HG02798 (cell line): ENCODE results near the gene HTR6.
"Not testable (repeated sequence)": the region's sequence is repeated elsewhere in the genome, so short reads cannot be mapped to it uniquely, and the experiment has no call there.

Experiments used
- ATAC-seq: cut with Tn5 transposase; IDR thresholded peaks from one replicate; pipeline ENCODE4 v1.9.1; 2021; ENCODE audit warnings: mild to moderate bottlenecking; ENCODE audit not compliant: unreplicated experiment, poor library complexity

HTR6 gene

GRCh38 chr1:19664453-19665185 lies at the start of gene HTR6:
Gene HTR6, plus strand, starts transcription at chr1:19664875. Its CDS starts 879 bp downstream, at chr1:19665754.
- no peak for ATAC-seq

- ATAC-seq, result no peak
These were observed 49.2 kb upstream of the HTR6 start for GRCh38 chr1:19615438-19615837.

- no peak for ATAC-seq
These were observed 48.2 kb upstream of the HTR6 start for GRCh38 chr1:19616489-19616888.

GRCh38 chr1:19617376-19617775 lies 47.3 kb upstream of the HTR6 start:
- no peak for ATAC-seq

GRCh38 chr1:19618428-19618827 lies 46.2 kb upstream of the HTR6 start:
- no peak for ATAC-seq

GRCh38 chr1:19619697-19620384 lies 44.8 kb upstream of the HTR6 start:
- ATAC-seq, result no peak

- no peak for ATAC-seq
These were observed 43.9 kb upstream of the HTR6 start for GRCh38 chr1:19620786-19621185.

- ATAC-seq, result no peak
These were observed 43.3 kb upstream of the HTR6 start for GRCh38 chr1:19621274-19621950.

- ATAC-seq, result no peak
These were observed 42.5 kb upstream of the HTR6 start for GRCh38 chr1:19622204-19622603.

GRCh38 chr1:19623523-19623922 lies 41.2 kb upstream of the HTR6 start:
- no peak for ATAC-seq

- ATAC-seq, result no peak
These were observed 39.3 kb upstream of the HTR6 start for GRCh38 chr1:19625291-19625937.

GRCh38 chr1:19628879-19629278 lies 35.8 kb upstream of the HTR6 start:
- no peak for ATAC-seq

- no peak for ATAC-seq
These were observed 35.3 kb upstream of the HTR6 start for GRCh38 chr1:19629357-19629756.

GRCh38 chr1:19630192-19630591 lies 34.5 kb upstream of the HTR6 start:
- ATAC-seq, result not testable (repeated sequence)

GRCh38 chr1:19630720-19631395 lies 33.8 kb upstream of the HTR6 start:
- ATAC-seq, result no peak

- no peak for ATAC-seq
These were observed 32.5 kb upstream of the HTR6 start for GRCh38 chr1:19632211-19632610.

GRCh38 chr1:19633106-19633505 lies 31.6 kb upstream of the HTR6 start:
- no peak for ATAC-seq

- ATAC-seq, result not testable (repeated sequence)
These were observed 29.6 kb upstream of the HTR6 start for GRCh38 chr1:19635064-19635463.

GRCh38 chr1:19635646-19636045 lies 29.0 kb upstream of the HTR6 start:
- no peak for ATAC-seq

GRCh38 chr1:19636065-19636464 lies 28.6 kb upstream of the HTR6 start:
- no peak for ATAC-seq
